HCT116 (cell line): Measurements from ENCODE around the gene PSENEN. TPM values are rescaled to one million over a fixed set of nuclear protein-coding genes. Genes with fewer than 3 reads are reported as not detected.

Experiments
- ATAC-seq: fragments of 200-7000 bp; cut with Tn5 transposase; 2 replicates; pipeline ENCODE4 v1.9.1; 2020; ENCODE audit warnings: mild to moderate bottlenecking, moderate library complexity
- BruUV-seq: library from RNA; stranded (reverse); fragments of 400-500 nt; replicated peaks from 2 replicates; lab custom pipeline; 2021; lab: Mats Ljungman, UMichigan
- CTCF ChIA-PET: fragments of 300-600 bp; sonication (Branson Sonifier 250); formaldehyde crosslinking; loops from one replicate; lab custom pipeline; 2021; ENCODE audit warnings: antibody characterized with exemption; lab: Charles Lee
- POLR2A ChIA-PET: fragments of 300-600, 350-600 bp; sonication (Branson Sonifier 250); formaldehyde crosslinking; loops from one replicate; lab custom pipeline; 2021; ENCODE audit warnings: antibody characterized with exemption; lab: Charles Lee
- RAD21 ChIA-PET, 2 experiments: fragments of 300-600 bp; sonication (Branson Sonifier 250); formaldehyde crosslinking; loops; one replicate each; lab custom pipeline; 2023; ENCODE audit warnings: low total read pairs in 2 of 2; ENCODE audit not compliant: uncharacterized antibody in 2 of 2, unreplicated experiment in 2 of 2, low non-redundant PET in 1 of 2; lab: Charles Lee
- DNase-seq: peaks from one replicate; pipeline ENCODE4 v3.0.0-alpha.2; 2010; ENCODE audit warnings: low read depth, low spot score
- H2AFZ ChIP-seq: fragments of 200-600 bp; shearing (Covaris generic), sonication (generic); 2 replicates; pipeline ENCODE4 v1.6.1; 2017; ENCODE audit warnings: low read depth, mixed run types, mixed read lengths, antibody characterized with exemption, low read length; ENCODE audit not compliant: poor library complexity, severe bottlenecking
- H3K27ac ChIP-seq: 2 replicates; pipeline ENCODE4 v1.5.1; 2012; ENCODE audit warnings: low read depth, low read length
- H3K27me3 ChIP-seq: fragments of 200-600 bp; sonication (generic); 2 replicates; pipeline ENCODE4 v1.6.1; 2016; ENCODE audit warnings: mixed run types, low read length, mixed read lengths; ENCODE audit not compliant: insufficient read depth
- H3K36me3 ChIP-seq, 2 experiments: fragments of 200-500 bp in 1 of 2; fragments of 200-600 bp in 1 of 2; sonication (Bioruptor generic) in 1 of 2; sonication (generic) in 1 of 2; 2 replicates each; pipeline versions ENCODE4 v1.5.1 to v1.6.1; 2014 to 2016; ENCODE audit warnings: low read length in 2 of 2, inconsistent platforms in 1 of 2, mixed read lengths in 1 of 2, mixed run types in 1 of 2; ENCODE audit not compliant: insufficient read depth in 2 of 2, control insufficient read depth in 1 of 2
- H3K4me1 ChIP-seq, 2 experiments: fragments of 200-600 bp in 1 of 2; sonication (generic) in 1 of 2; 2 replicates each; pipeline versions ENCODE4 v1.5.1 to v1.6.1; 2012 to 2017; ENCODE audit warnings: low read length in 2 of 2, inconsistent platforms in 1 of 2, mild to moderate bottlenecking in 1 of 2, mixed read lengths in 1 of 2, mixed run types in 1 of 2, moderate library complexity in 1 of 2; ENCODE audit not compliant: insufficient read depth in 2 of 2, control insufficient read depth in 1 of 2
- H3K4me2 ChIP-seq: fragments of 200-600 bp; sonication (generic); 2 replicates; pipeline ENCODE4 v1.6.1; 2017; ENCODE audit warnings: mixed run types, low read length, mixed read lengths
- H3K4me3 ChIP-seq, 2 experiments: fragments of 200-600 bp in 1 of 2; sonication (generic) in 1 of 2; replicated peaks in 1 of 2; 2 replicates each; pipeline ENCODE4 v1.5.1; 2011 to 2016; ENCODE audit warnings: low read length in 2 of 2, control low read depth in 1 of 2, low read depth in 1 of 2, mild to moderate bottlenecking in 1 of 2, mixed read lengths in 1 of 2, mixed run types in 1 of 2
- H3K79me2 ChIP-seq: fragments of 200-600 bp; sonication (generic); 2 replicates; pipeline ENCODE4 v1.6.1; 2017; ENCODE audit warnings: mild to moderate bottlenecking, mixed run types, low read length, moderate library complexity, mixed read lengths; ENCODE audit not compliant: insufficient read depth
- H3K9ac ChIP-seq: fragments of 200-600 bp; sonication (generic); 2 replicates; pipeline ENCODE4 v1.6.1; 2016; ENCODE audit warnings: low read length, mixed read lengths
- H3K9me2 ChIP-seq: fragments of 200-600 bp; sonication (generic), shearing (Covaris generic); 2 replicates; pipeline ENCODE4 v1.6.1; 2017; ENCODE audit warnings: mixed run types, mild to moderate bottlenecking, moderate library complexity; ENCODE audit not compliant: insufficient read depth
- H3K9me3 ChIP-seq, 2 experiments: fragments of 200-500 bp in 1 of 2; fragments of 200-600 bp in 1 of 2; sonication (Bioruptor generic) in 1 of 2; sonication (generic) in 1 of 2; 2 replicates each; pipeline ENCODE4 v1.6.1; 2014 to 2017; ENCODE audit warnings: low read length in 2 of 2, mixed read lengths in 2 of 2, inconsistent platforms in 1 of 2, low read depth in 1 of 2, mild to moderate bottlenecking in 1 of 2, mixed run types in 1 of 2, moderate library complexity in 1 of 2; ENCODE audit not compliant: control insufficient read depth in 1 of 2, insufficient read depth in 1 of 2
- H4K20me1 ChIP-seq: fragments of 200-600 bp; sonication (generic), shearing (Covaris generic); 2 replicates; pipeline ENCODE4 v1.6.1; 2017; ENCODE audit warnings: mixed run types, mild to moderate bottlenecking, moderate library complexity; ENCODE audit not compliant: insufficient read depth
- ATF3 ChIP-seq: IDR thresholded peaks from 2 replicates; pipeline ENCODE4 v1.6.1; 2012
- CEBPB ChIP-seq: IDR thresholded peaks from 2 replicates; pipeline ENCODE4 v1.6.1; 2012; ENCODE audit warnings: low read depth
- ELF1 ChIP-seq: IDR thresholded peaks from 2 replicates; pipeline ENCODE4 v1.6.1; 2012; ENCODE audit warnings: low read depth, borderline replicate concordance
- EZH2 ChIP-seq: fragments of 200-600 bp; sonication (generic); IDR thresholded peaks from 2 replicates; pipeline ENCODE4 v1.6.1; 2017; ENCODE audit warnings: antibody characterized with exemption, mixed run types
- EZH2phosphoT487 ChIP-seq: fragments of 200-600 bp; IDR thresholded peaks from 2 replicates; pipeline ENCODE4 v1.6.1; 2018; ENCODE audit warnings: antibody characterized with exemption, borderline replicate concordance
- FOSL1 ChIP-seq: IDR thresholded peaks from 2 replicates; pipeline ENCODE4 v1.6.1; 2012; ENCODE audit warnings: low read depth
- JUND ChIP-seq: IDR thresholded peaks from 2 replicates; pipeline ENCODE4 v1.6.1; 2012
- POLR2A ChIP-seq: IDR thresholded peaks from 2 replicates; pipeline ENCODE4 v1.7.0; 2011; ENCODE audit warnings: borderline replicate concordance; ENCODE audit not compliant: insufficient read depth, insufficient read length; ENCODE audit errors: extremely low read depth
- POLR2AphosphoS5 ChIP-seq: IDR thresholded peaks from 2 replicates; pipeline ENCODE4 v1.6.1; 2011; ENCODE audit warnings: mild to moderate bottlenecking, low read depth, low read length, moderate library complexity
- RAD21 ChIP-seq: IDR thresholded peaks from 2 replicates; pipeline ENCODE4 v1.6.1; 2012; ENCODE audit warnings: low read depth, mild to moderate bottlenecking
- REST ChIP-seq: IDR thresholded peaks from 2 replicates; pipeline ENCODE4 v1.6.1; 2012; ENCODE audit warnings: low read depth
- SIN3A ChIP-seq: IDR thresholded peaks from 2 replicates; pipeline ENCODE4 v1.6.1; 2012; ENCODE audit warnings: low read depth
- SP1 ChIP-seq: IDR thresholded peaks from 2 replicates; pipeline ENCODE4 v1.6.1; 2012; ENCODE audit warnings: low read depth
- SRF ChIP-seq: IDR thresholded peaks from 2 replicates; pipeline ENCODE4 v1.6.1; 2012; ENCODE audit warnings: low read depth
- TCF7L2 ChIP-seq: IDR thresholded peaks from 2 replicates; pipeline ENCODE4 v1.7.0; 2011; ENCODE audit warnings: borderline replicate concordance, inconsistent platforms; ENCODE audit not compliant: insufficient read depth, insufficient read length; ENCODE audit errors: extremely low read depth
- ZBTB33 ChIP-seq: IDR thresholded peaks from 2 replicates; pipeline ENCODE4 v1.6.1; 2011; ENCODE audit warnings: mild to moderate bottlenecking, low read length, moderate library complexity; ENCODE audit not compliant: insufficient replicate concordance; ENCODE audit errors: extremely low read depth
- ZFX ChIP-seq: fragments of 450-650 bp; IDR thresholded peaks from 2 replicates; pipeline ENCODE4 v1.6.1; 2017
- ZNF274 ChIP-seq: fragments of 200-500 bp; sonication (Bioruptor generic); IDR thresholded peaks from 2 replicates; pipeline ENCODE4 v1.6.1; 2014; ENCODE audit warnings: mild to moderate bottlenecking, low read depth, low read length, inconsistent platforms
- intact Hi-C: fragments of 100-400 bp; cut with micrococcal nuclease; formaldehyde crosslinking; loops from 2 replicates; pipeline ENCODE4 v1.10.0; 2022
- total RNA-seq: library from RNA; stranded (reverse); gene quantifications from one replicate; pipeline ENCODE4 v1.2.1, GENCODE V29; 2021; ENCODE audit not compliant: unreplicated experiment

Gene PSENEN
- total RNA-seq, 1 experiment from 2014 or later = 55.3 TPM

- H3K36me3 ChIP-seq = peaks cover 0 to 4% of the 10 kb centered on the region in 2 experiments; a peak in 2 of 4 replicates
- H3K4me3 ChIP-seq = no peak overlapping the region
- H3K27me3 ChIP-seq = no peaks in the 10 kb centered on the region
- ChIA-PET POLR2A (no interaction called here), RAD21 (no interaction called here), CTCF (no interaction called here)
- H3K9me3 ChIP-seq = no peaks in the 10 kb centered on the region
- no peak overlapping the region for H2AFZ ChIP-seq
- no peak overlapping the region for H3K9ac ChIP-seq
- BruUV-seq = no TSS peak
- no peaks in the 10 kb centered on the region for H4K20me1 ChIP-seq
- intact Hi-C loops = no loop called here
- H3K4me1 ChIP-seq = peaks cover 9 to 16% of the 10 kb centered on the region in 2 experiments; a peak in 3 of 4 replicates
- H3K79me2 ChIP-seq = 0 out of 2 replicates have a peak, but pooled peaks cover 3% of the 10 kb centered on the region
- no peak for ATAC-seq
- H3K27ac ChIP-seq = no peak overlapping the region
- H3K9me2 ChIP-seq = no peaks in the 10 kb centered on the region
- TF ChIP-seq POLR2A (no peak), TCF7L2 (no peak), RAD21 (no peak), REST (no peak), EZH2phosphoT487 (no peak), JUND (no peak), SRF (no peak), ELF1 (no peak), ATF3 (no peak), SP1 (no peak), ZNF274 (no peak), CEBPB (no peak), POLR2AphosphoS5 (no peak), EZH2 (no peak), ZBTB33 (no peak), ZFX (no peak), FOSL1 (no peak), SIN3A (no peak)
- TF ChIP-seq, all 23 proteins: peak for 0
- no peak for DNase-seq
- no peak overlapping the region for H3K4me2 ChIP-seq
Measured at GRCh38 chr19:35777086-35777841, 31.8 kb downstream of the PSENEN start.
